NCI-H748 treated with DMSO at 0.1 percent for 48 hours (cell line): ENCODE measurements around the gene RFNG.

ENCODE experiments used
- DNase-seq: peaks from one replicate; lab custom pipeline; 2025; lab: John Stamatoyannopoulos, UW

The RFNG gene

GRCh38 chr17:81999976-82000802, 51.4 kb downstream of the RFNG start:
- DNase-seq, result no peak

- no peak for DNase-seq
Observed at GRCh38 chr17:81999587-81999975, 52.0 kb downstream of the RFNG start.

GRCh38 chr17:81998691-81999438, 52.7 kb downstream of the RFNG start:
- DNase-seq, result no peak

DNA sequence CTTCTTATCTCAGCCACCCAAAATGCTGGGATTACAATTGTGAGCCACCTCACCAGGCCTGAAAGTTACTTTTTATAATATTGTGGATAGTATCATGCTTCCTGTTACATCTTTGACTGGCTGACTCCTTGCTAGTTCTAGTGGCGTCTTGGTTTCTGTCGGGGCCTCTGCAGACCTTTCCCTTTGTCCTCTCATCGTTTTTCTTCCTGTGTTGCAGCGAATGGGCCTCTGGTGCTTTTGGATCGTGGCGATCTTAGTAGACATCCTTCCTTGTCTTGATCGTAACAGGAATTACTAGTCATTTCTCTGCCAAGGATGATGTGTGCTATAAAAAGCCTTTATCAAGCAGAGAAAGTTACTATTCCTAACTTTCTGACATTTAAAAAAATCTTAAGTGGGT, 53.4 kb downstream of the RFNG start:
- DNase-seq, result no peak
